ENCODE data around the gene FBXO7. TPM values are rescaled to one million over a fixed set of nuclear protein-coding genes. Genes with fewer than 3 reads are reported as not detected.

Gene FBXO7
- total and polyA plus RNA-seq, 2 of the 4 experiments (the other 2 are of a cell fraction) = 71.5 TPM

DNA sequence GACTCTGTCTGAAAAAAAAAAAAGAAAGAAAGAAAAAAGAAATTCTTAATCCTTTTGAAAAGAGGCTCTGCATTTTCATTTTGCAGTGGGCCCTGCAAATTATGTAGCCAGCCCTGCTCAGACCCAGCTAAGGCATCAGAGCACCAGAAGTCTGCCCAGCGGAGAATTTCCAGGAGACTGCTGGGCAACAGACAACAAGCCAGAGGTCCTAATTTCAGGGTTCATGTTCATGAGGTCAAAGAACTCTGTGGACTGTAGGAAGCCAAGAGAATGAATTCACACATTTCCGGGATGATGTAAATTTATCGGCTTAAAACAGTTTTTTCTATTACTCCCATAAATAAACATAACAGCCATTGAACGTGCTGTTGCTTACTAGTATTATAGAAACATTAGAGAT lies 47.7 kb upstream of the FBXO7 start:
- Histone ChIP-seq H2AK5ac (ENCODE audit: low read depth, low read length) (no peak overlapping the region), H4K8ac (ENCODE audit: low read depth in 2 of 2, low read length in 2 of 2) (no peak overlapping the region)
- POLR2A ChIA-PET (ENCODE audit: unreplicated experiment) = no interaction called here

More for the DNA sequence above, 47.7 kb upstream of the FBXO7 start:
- in situ Hi-C loops (cut with MboI; ENCODE audit: low sequenced_read_pairs) (no loop called here), intact Hi-C loops (cut with micrococcal nuclease) (no loop called here), dilution Hi-C loops (cut with HindIII; ENCODE audit: low sequenced_read_pairs, unreplicated experiment) (no loop called here)
- TF ChIP-seq MAFK (IDR thresholded peaks at IDR 0.05; ENCODE audit: low read depth, low read length) (no peak), RFX5 (IDR thresholded peaks at IDR 0.05; ENCODE audit: low read depth, low read length) (no peak), CEBPB (IDR thresholded peaks at IDR 0.05; ENCODE audit: low read depth, low read length) (no peak), BHLHE40 (IDR thresholded peaks at IDR 0.05; ENCODE audit: low read depth, low read length) (no peak), FOS (IDR thresholded peaks at IDR 0.05; ENCODE audit: low read depth, low read length) (no peak), MXI1 (IDR thresholded peaks at IDR 0.05; ENCODE audit: borderline replicate concordance, low read depth, low read length) (no peak), MAZ (IDR thresholded peaks at IDR 0.05; ENCODE audit: borderline replicate concordance, low read depth, low read length) (no peak), NFE2L2 (IDR thresholded peaks at IDR 0.05; ENCODE audit: low read depth, low read length) (no peak), CHD1 (IDR thresholded peaks at IDR 0.05; ENCODE audit: low read depth, low read length) (no peak), RCOR1 (IDR thresholded peaks at IDR 0.05; ENCODE audit: insufficient replicate concordance, low read length) (no peak), SMC3 (IDR thresholded peaks at IDR 0.05; ENCODE audit: low read depth, low read length) (no peak), POLR2A (IDR thresholded peaks at IDR 0.05; ENCODE audit: low read depth, low read length) (no peak), RAD21 (IDR thresholded peaks at IDR 0.05; ENCODE audit: low read length) (no peak)
- TF ChIP-seq, protein P1, sequence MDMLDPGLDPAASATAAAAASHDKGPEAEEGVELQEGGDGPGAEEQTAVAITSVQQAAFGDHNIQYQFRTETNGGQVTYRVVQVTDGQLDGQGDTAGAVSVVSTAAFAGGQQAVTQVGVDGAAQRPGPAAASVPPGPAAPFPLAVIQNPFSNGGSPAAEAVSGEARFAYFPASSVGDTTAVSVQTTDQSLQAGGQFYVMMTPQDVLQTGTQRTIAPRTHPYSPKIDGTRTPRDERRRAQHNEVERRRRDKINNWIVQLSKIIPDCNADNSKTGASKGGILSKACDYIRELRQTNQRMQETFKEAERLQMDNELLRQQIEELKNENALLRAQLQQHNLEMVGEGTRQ (IDR thresholded peaks at IDR 0.05; ENCODE audit: low read depth, low read length) = no peak
- TF ChIP-seq, protein P2, sequence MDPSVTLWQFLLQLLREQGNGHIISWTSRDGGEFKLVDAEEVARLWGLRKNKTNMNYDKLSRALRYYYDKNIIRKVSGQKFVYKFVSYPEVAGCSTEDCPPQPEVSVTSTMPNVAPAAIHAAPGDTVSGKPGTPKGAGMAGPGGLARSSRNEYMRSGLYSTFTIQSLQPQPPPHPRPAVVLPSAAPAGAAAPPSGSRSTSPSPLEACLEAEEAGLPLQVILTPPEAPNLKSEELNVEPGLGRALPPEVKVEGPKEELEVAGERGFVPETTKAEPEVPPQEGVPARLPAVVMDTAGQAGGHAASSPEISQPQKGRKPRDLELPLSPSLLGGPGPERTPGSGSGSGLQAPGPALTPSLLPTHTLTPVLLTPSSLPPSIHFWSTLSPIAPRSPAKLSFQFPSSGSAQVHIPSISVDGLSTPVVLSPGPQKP (IDR thresholded peaks at IDR 0.05; ENCODE audit: borderline replicate concordance, low read depth, low read length) = no peak
- TF ChIP-seq, protein P3, sequence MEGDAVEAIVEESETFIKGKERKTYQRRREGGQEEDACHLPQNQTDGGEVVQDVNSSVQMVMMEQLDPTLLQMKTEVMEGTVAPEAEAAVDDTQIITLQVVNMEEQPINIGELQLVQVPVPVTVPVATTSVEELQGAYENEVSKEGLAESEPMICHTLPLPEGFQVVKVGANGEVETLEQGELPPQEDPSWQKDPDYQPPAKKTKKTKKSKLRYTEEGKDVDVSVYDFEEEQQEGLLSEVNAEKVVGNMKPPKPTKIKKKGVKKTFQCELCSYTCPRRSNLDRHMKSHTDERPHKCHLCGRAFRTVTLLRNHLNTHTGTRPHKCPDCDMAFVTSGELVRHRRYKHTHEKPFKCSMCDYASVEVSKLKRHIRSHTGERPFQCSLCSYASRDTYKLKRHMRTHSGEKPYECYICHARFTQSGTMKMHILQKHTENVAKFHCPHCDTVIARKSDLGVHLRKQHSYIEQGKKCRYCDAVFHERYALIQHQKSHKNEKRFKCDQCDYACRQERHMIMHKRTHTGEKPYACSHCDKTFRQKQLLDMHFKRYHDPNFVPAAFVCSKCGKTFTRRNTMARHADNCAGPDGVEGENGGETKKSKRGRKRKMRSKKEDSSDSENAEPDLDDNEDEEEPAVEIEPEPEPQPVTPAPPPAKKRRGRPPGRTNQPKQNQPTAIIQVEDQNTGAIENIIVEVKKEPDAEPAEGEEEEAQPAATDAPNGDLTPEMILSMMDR (conservative IDR thresholded peaks at IDR 0.05; ENCODE audit: low read depth, low read length) = no peak
- H3K4ac ChIP-seq (ENCODE audit: low read depth, low read length) = no peak overlapping the region
- H2BK20ac ChIP-seq (ENCODE audit: low read depth, low read length) = no peak overlapping the region
- CTCF ChIA-PET = no interaction called here
- no peak overlapping the region for H3K23ac ChIP-seq (ENCODE audit: low read depth, low read length)
- no peak overlapping the region for H3K56ac ChIP-seq (ENCODE audit: extremely low read depth, insufficient read depth, low read length)
- no peaks in the 10 kb centered on the region for H4K20me1 ChIP-seq (ENCODE audit: insufficient read depth, low read length)
- H3K79me1 ChIP-seq (ENCODE audit: low read depth in 1 of 2, low read length in 2 of 2) = no peaks in the 10 kb centered on the region
- no peak overlapping the region for H2BK15ac ChIP-seq (ENCODE audit: low read depth, low read length)
- no CpG with 5 or more reads among the region's 4 CpGs for WGBS, 2 experiments (ENCODE audit: extremely low coverage in 2 of 2, insufficient read length in 1 of 2)
- H3K9ac ChIP-seq (ENCODE audit: low read depth, low read length) = no peak overlapping the region
- no peak overlapping the region for H2BK120ac ChIP-seq (ENCODE audit: low read depth, low read length)
- H3K27ac ChIP-seq (ENCODE audit: insufficient read depth, low read length) = no peak overlapping the region
- no peak overlapping the region for H4K91ac ChIP-seq (ENCODE audit: insufficient read depth, low read depth, low read length)
- no peak overlapping the region for H3K14ac ChIP-seq (replicated peaks; ENCODE audit: low read depth, low read length)
- H2BK5ac ChIP-seq (ENCODE audit: low read depth, low read length, poor library complexity, severe bottlenecking) = no peak overlapping the region
- BruUV-seq (replicated peaks) = no TSS peak
- H2AFZ ChIP-seq (replicated peaks; ENCODE audit: low read length, poor library complexity) = no peak overlapping the region
- H3K9me1 ChIP-seq (ENCODE audit: insufficient read depth, low read length) = no peaks in the 10 kb centered on the region
- H3K18ac ChIP-seq (ENCODE audit: low read depth, low read length) = no peak overlapping the region
- no peak overlapping the region for H4K5ac ChIP-seq (ENCODE audit: low read depth, low read length)
- no peaks in the 10 kb centered on the region for H3K9me3 ChIP-seq (ENCODE audit: control insufficient read depth, insufficient read depth, low read length)
- ATAC-seq (ENCODE audit: low read depth) (no peak), DNase-seq (no peak)
- no peak overlapping the region for H3K4me2 ChIP-seq (ENCODE audit: low read depth, low read length)
- H3K27me3 ChIP-seq (ENCODE audit: control insufficient read depth, insufficient read depth, low read length) = peaks cover 11% of the 10 kb centered on the region
- no peaks in the 10 kb centered on the region for H3K4me1 ChIP-seq (ENCODE audit: control insufficient read depth, insufficient read depth, low read length)
- H3K4me3 ChIP-seq (ENCODE audit: insufficient read depth, low read depth, low read length) = no peak overlapping the region
- H3K36me3 ChIP-seq (ENCODE audit: control insufficient read depth, insufficient read depth, low read length) = no peaks in the 10 kb centered on the region
- no peak overlapping the region for H2AK9ac ChIP-seq (replicated peaks; ENCODE audit: low read depth, low read length, poor library complexity)
